MM.1S (cell line): Measurements from ENCODE around the gene SCIN.

ENCODE experiments used
- CTCF ChIP-seq: fragments of 300-600 bp; sonication (generic); IDR thresholded peaks from 2 replicates; pipeline ENCODE4 v1.5.1; 2016; ENCODE audit warnings: antibody characterized with exemption, low read length, mixed read lengths
- EZH2 ChIP-seq: fragments of 300-600 bp; sonication (generic); optimal IDR thresholded peaks from 2 replicates; pipeline ENCODE3; 2017; ENCODE audit warnings: low read depth, mild to moderate bottlenecking, antibody characterized with exemption, low read length, mixed read lengths
- EZH2phosphoT487 ChIP-seq: fragments of 300-600 bp; sonication (generic); IDR thresholded peaks from 2 replicates; pipeline ENCODE4 v1.6.1; 2018; ENCODE audit warnings: antibody characterized with exemption, low read length

- no peak for TF ChIP-seq CTCF
- TF ChIP-seq EZH2, result no peak
- no peak for TF ChIP-seq EZH2phosphoT487
Observed at GRCh38 chr7:12534046-12534445, 36.5 kb upstream of the SCIN start.
